Measurements from ENCODE around the gene HOXA3. TPM values are rescaled to one million over a fixed set of nuclear protein-coding genes. Genes with fewer than 3 reads are reported as not detected.

HOXA3 gene
- total RNA-seq, 3 donors from 2014 or later (not counting 1 experiment from before 2014, with no cell fraction given), result 0.32 to 0.78 (median 0.35) TPM

GRCh38 chr7:27142580-27143022 is 9.8 kb downstream of the HOXA3 start:
- ATAC-seq (no peak), DNase-seq (no peak)
- H3K9me3 ChIP-seq (ENCODE audit: control insufficient read depth, insufficient read depth, low read length), result no peaks in the 10 kb centered on the region
- TF ChIP-seq CTCF (IDR thresholded peaks at IDR 0.05), result no peak
- intact Hi-C loops (cut with micrococcal nuclease), result no loop called here
- no peaks in the 10 kb centered on the region for H3K9me3 Mint-ChIP-seq
- no peak overlapping the region for H3K4me3 ChIP-seq (ENCODE audit: low read length)
- H3K27ac ChIP-seq (ENCODE audit: low read length), result no peak overlapping the region
- peaks cover 14% of the 10 kb centered on the region for H3K27me3 ChIP-seq (ENCODE audit: control insufficient read depth, insufficient read depth, low read length)
- peaks cover 9% of the 10 kb centered on the region for H3K4me1 ChIP-seq (ENCODE audit: control insufficient read depth, insufficient read depth, low read length)
- peaks cover 45 to 58% of the 10 kb centered on the region in 2 donors for H3K27me3 Mint-ChIP-seq (ENCODE audit: low read depth in 2 of 2)
- H3K4me1 Mint-ChIP-seq, result peaks cover 0 to 10% of the 10 kb centered on the region in 2 donors
- H3K36me3 ChIP-seq (ENCODE audit: control insufficient read depth, insufficient read depth, low read length), result no peaks in the 10 kb centered on the region
- H3K36me3 Mint-ChIP-seq, result no peaks in the 10 kb centered on the region
- peak overlapping the region in 1 of 2 donors; percentile 57 for H3K27ac Mint-ChIP-seq
- WGBS (ENCODE audit: insufficient coverage), result 86% methylated on average over 27 of the region's 29 CpGs
- H3K4me3 Mint-ChIP-seq, result peak overlapping the region; percentile 76

- Mint-ChIP-seq H3K27me3 (ENCODE audit: low read depth in 2 of 2) (peaks cover 45 to 60% of the 10 kb centered on the region in 2 donors), H3K27ac (peak overlapping the region in 1 of 2 donors; percentile 57), H3K36me3 (no peaks in the 10 kb centered on the region), H3K4me3 (peak overlapping the region; percentile 76), H3K9me3 (no peaks in the 10 kb centered on the region), H3K4me1 (peaks cover 0 to 10% of the 10 kb centered on the region in 2 donors)
- WGBS (ENCODE audit: insufficient coverage), result 90% methylated on average over 30 of the region's 30 CpGs
- no peaks in the 10 kb centered on the region for H3K36me3 ChIP-seq (ENCODE audit: control insufficient read depth, insufficient read depth, low read length)
- H3K9me3 ChIP-seq (ENCODE audit: control insufficient read depth, insufficient read depth, low read length), result no peaks in the 10 kb centered on the region
- peaks cover 4% of the 10 kb centered on the region for H3K4me1 ChIP-seq (ENCODE audit: control insufficient read depth, insufficient read depth, low read length)
- H3K27me3 ChIP-seq (ENCODE audit: control insufficient read depth, insufficient read depth, low read length), result peaks cover 8% of the 10 kb centered on the region
- no peak overlapping the region for H3K27ac ChIP-seq (ENCODE audit: low read length)
- intact Hi-C loops (cut with micrococcal nuclease), result no loop called here
- no peak for TF ChIP-seq CTCF (IDR thresholded peaks at IDR 0.05)
- H3K4me3 ChIP-seq (ENCODE audit: low read length), result no peak overlapping the region
- DNase-seq (no peak), ATAC-seq (no peak)
These were observed 10.3 kb downstream of the HOXA3 start for GRCh38 chr7:27141923-27142579.

- peak overlapping the region; percentile 2 for H3K4me3 Mint-ChIP-seq
- Histone ChIP-seq H3K36me3 (ENCODE audit: control insufficient read depth, insufficient read depth, low read length) (no peaks in the 10 kb centered on the region), H3K4me3 (ENCODE audit: low read length) (no peak overlapping the region), H3K27ac (ENCODE audit: low read length) (no peak overlapping the region), H3K4me1 (ENCODE audit: control insufficient read depth, insufficient read depth, low read length) (peaks cover 3% of the 10 kb centered on the region), H3K9me3 (ENCODE audit: control insufficient read depth, insufficient read depth, low read length) (no peaks in the 10 kb centered on the region), H3K27me3 (ENCODE audit: control insufficient read depth, insufficient read depth, low read length) (peaks cover 9% of the 10 kb centered on the region)
- ATAC-seq (no peak), DNase-seq (no peak)
- H3K27me3 Mint-ChIP-seq (ENCODE audit: low read depth in 2 of 2), result peaks cover 40 to 56% of the 10 kb centered on the region in 2 donors
- no peak overlapping the region for H3K27ac Mint-ChIP-seq
- WGBS (ENCODE audit: insufficient coverage), result 96% methylated on average over 15 of the region's 18 CpGs
- no peak for TF ChIP-seq CTCF (IDR thresholded peaks at IDR 0.05)
- H3K4me1 Mint-ChIP-seq, result peaks cover 0 to 10% of the 10 kb centered on the region in 2 donors
- H3K36me3 Mint-ChIP-seq, result no peaks in the 10 kb centered on the region
- intact Hi-C loops (cut with micrococcal nuclease), result no loop called here
- no peaks in the 10 kb centered on the region for H3K9me3 Mint-ChIP-seq
These were observed 11.1 kb downstream of the HOXA3 start for GRCh38 chr7:27141137-27141922.
